ENCODE measurements around the gene BLNK.

- TF ChIP-seq CTCF (IDR thresholded peaks at IDR 0.05) (no peak), POLR2A (IDR thresholded peaks at IDR 0.05) (no peak)
Observed at GRCh38 chr10:96255549-96256333, 15.6 kb downstream of the BLNK start.
